Measurements from ENCODE around the gene PLAC8. TPM values are rescaled to one million over a fixed set of nuclear protein-coding genes. Genes with fewer than 3 reads are reported as not detected.
"Not testable (repeated sequence)": the region's sequence is repeated elsewhere in the genome, so short reads cannot be mapped to it uniquely, and the experiment has no call there.

The PLAC8 gene
- total RNA-seq, 4 donors from 2014 or later, result 0.39 to 0.88 TPM; not detected in 2

DNA sequence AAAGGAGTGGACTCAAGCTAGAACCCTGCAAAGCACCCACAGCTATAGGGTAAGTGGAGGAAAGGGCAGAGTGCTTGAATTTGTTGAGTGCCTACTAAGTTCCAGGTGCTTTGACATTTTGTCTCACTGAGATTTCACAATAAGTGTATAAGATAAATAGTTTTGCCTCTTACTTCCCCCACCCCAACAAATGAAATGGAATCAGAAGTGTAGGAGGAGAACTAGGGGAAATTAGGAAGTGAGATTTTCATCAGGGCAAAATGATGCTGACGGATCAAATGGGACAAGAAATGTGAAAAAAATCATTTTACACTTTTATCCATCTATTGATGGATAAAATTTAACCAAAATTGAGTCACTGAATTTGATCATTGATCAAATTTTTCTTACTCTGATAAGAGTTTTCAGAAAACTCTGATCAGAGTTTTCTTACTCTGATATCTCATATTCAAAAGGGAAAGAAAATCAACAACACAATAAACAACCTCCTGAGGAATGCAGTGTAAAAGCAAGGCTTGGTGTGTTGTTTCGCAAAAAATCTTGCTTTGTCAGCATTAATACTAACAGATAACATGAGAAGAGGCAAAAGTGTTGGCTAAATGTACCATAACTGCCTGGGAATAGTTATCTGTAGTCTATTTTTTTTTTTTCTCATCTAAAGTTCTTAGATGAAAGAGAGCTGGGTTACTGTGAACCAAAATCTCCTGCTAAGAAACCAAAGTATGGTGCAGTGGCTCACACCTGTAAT is 24.9 kb downstream of the PLAC8 start:
- TF ChIP-seq POLR2A (IDR thresholded peaks at IDR 0.05), result no peak
- TF ChIP-seq, protein P1, sequence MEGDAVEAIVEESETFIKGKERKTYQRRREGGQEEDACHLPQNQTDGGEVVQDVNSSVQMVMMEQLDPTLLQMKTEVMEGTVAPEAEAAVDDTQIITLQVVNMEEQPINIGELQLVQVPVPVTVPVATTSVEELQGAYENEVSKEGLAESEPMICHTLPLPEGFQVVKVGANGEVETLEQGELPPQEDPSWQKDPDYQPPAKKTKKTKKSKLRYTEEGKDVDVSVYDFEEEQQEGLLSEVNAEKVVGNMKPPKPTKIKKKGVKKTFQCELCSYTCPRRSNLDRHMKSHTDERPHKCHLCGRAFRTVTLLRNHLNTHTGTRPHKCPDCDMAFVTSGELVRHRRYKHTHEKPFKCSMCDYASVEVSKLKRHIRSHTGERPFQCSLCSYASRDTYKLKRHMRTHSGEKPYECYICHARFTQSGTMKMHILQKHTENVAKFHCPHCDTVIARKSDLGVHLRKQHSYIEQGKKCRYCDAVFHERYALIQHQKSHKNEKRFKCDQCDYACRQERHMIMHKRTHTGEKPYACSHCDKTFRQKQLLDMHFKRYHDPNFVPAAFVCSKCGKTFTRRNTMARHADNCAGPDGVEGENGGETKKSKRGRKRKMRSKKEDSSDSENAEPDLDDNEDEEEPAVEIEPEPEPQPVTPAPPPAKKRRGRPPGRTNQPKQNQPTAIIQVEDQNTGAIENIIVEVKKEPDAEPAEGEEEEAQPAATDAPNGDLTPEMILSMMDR (IDR thresholded peaks at IDR 0.05), result no peak
- H3K4me3 ChIP-seq (ENCODE audit: low read depth, poor library complexity, severe bottlenecking), result no peak overlapping the region
- DNase-seq (ENCODE audit: low spot score in 2 of 2), result no peak
- WGBS, 2 donors, result 80 to 87% methylated on average over 2 of the region's 2 CpGs
- intact Hi-C loops (cut with DNase I; ENCODE audit: low total_unique reads), result no loop called here

GRCh38 chr4:83084956-83085355 is 29.6 kb downstream of the PLAC8 start:
- DNase-seq (ENCODE audit: low spot score in 2 of 2); H3K4me3 ChIP-seq (ENCODE audit: low read depth, poor library complexity, severe bottlenecking); intact Hi-C loops (cut with DNase I; ENCODE audit: low total_unique reads): not testable (repeated sequence)
- 85 to 89% methylated on average over 12 of the region's 12 CpGs for WGBS, 2 donors

- 43 to 49% methylated on average over 10 of the region's 11 CpGs for WGBS, 2 donors
- TF ChIP-seq, protein P1 (IDR thresholded peaks at IDR 0.05), result no peak
- TF ChIP-seq POLR2A (IDR thresholded peaks at IDR 0.05), result no peak
- no peak overlapping the region for H3K4me3 ChIP-seq (ENCODE audit: low read depth, poor library complexity, severe bottlenecking)
- intact Hi-C loops (cut with DNase I; ENCODE audit: low total_unique reads), result no loop called here
- DNase-seq (ENCODE audit: low spot score in 2 of 2), result no peak
Observed at GRCh38 chr4:83083925-83084475, 30.5 kb downstream of the PLAC8 start.

DNA sequence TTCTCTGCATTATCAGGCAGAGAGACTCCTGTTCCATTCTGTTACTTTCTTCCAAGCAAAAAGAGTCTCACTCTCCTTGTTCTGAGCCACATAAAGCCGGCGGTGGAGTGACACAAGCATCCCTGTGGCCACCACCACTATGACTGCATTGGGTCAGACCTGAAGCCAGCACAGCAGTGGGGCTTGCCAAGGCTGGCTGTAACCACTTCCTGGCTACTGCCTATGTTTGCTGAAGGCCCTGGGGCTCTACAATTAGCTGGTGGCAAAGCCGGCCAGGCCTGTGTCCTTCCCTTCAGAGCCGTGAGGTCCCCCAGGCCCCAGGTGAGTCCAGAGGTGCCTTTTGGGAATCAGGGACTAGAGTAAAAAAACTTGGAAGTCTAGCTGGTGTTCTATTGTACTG is 31.8 kb downstream of the PLAC8 start:
- 84 to 91% methylated on average over 3 to 4 of the region's 4 CpGs for WGBS, 2 donors
- intact Hi-C loops (cut with DNase I; ENCODE audit: low total_unique reads), result no loop called here
- no peak for DNase-seq (ENCODE audit: low spot score in 2 of 2)
- TF ChIP-seq POLR2A (IDR thresholded peaks at IDR 0.05), result no peak
- TF ChIP-seq, protein P1 (IDR thresholded peaks at IDR 0.05), result no peak
- no peak overlapping the region for H3K4me3 ChIP-seq (ENCODE audit: low read depth, poor library complexity, severe bottlenecking)

DNA sequence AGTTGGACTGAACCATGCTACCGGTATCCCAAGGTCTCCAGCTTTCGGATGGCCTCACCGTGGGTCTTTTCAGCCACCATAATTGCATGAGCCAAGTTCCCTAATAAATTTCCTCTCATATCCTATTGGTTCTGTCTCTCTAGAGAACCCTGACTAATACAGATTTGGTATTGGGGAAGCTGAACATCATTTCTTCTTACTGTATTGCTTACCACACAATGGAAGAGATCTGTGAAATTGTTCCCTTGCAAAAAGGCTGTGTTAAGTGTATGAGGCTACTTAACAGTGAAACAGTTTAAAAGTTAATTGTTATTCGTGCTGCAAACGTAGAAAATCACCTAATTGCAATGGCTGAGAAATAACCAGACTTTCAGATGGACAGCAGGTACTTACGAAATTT is 34.0 kb downstream of the PLAC8 start:
- 89 to 93% methylated on average over 6 of the region's 6 CpGs for WGBS, 2 donors
- no peak for DNase-seq (ENCODE audit: low spot score in 2 of 2)
- TF ChIP-seq, protein P1 (IDR thresholded peaks at IDR 0.05), result no peak
- no peak for TF ChIP-seq POLR2A (IDR thresholded peaks at IDR 0.05)
- H3K4me3 ChIP-seq (ENCODE audit: low read depth, poor library complexity, severe bottlenecking), result no peak overlapping the region
- intact Hi-C loops (cut with DNase I; ENCODE audit: low total_unique reads), result no loop called here

DNA sequence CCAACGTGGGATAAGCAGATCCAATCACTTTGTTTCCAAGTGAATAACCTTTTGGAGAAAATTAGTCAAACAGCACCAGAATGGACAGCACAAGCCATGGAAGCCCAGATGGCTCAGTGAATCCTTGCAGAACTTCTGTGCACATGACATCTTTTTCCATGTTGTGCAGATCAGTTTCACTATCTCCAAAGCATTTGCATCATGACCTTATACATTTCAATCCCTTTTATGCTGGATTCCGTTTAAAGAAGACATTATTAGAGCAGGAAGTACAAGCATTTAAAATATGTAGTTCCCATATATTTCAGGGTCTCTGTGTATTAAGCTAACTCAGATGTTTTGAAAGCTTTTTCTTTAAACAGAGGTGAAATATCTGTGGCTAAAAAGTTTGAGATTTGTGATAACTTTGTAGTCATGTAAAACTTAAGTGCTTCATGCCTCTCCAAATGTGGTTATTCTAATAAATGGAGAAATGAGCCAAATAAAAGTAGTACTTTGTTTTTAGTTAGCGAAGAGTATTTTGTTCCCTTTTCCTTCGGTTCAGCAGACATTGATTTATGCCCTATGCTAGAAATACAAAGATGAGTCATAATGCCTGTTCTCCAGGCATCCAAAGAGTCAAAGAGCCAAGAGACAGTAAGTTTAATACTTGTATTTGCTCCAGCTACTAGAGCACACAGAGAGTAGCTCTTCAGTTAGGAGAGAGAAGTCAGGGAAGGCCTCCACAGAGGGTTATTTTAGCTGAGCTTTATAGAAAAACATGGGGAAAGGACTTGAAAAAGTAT is 39.0 kb downstream of the PLAC8 start:
- WGBS, 2 donors, result 32 to 41% methylated on average over 4 of the region's 4 CpGs
- DNase-seq (ENCODE audit: low spot score in 2 of 2), result no peak
- H3K4me3 ChIP-seq (ENCODE audit: low read depth, poor library complexity, severe bottlenecking), result no peak overlapping the region
- TF ChIP-seq, protein P1 (IDR thresholded peaks at IDR 0.05), result no peak
- TF ChIP-seq POLR2A (IDR thresholded peaks at IDR 0.05), result no peak
- intact Hi-C loops (cut with DNase I; ENCODE audit: low total_unique reads), result no loop called here

GRCh38 chr4:83074783-83075182 is 39.7 kb downstream of the PLAC8 start:
- 87 to 93% methylated on average over 7 of the region's 7 CpGs for WGBS, 2 donors
- intact Hi-C loops (cut with DNase I; ENCODE audit: low total_unique reads), result loop anchor here (5.0 kb wide), 1 partner anchor 188 kb away; no protein-coding TSS in a partner anchor

More at GRCh38 chr4:83074783-83075182, 39.7 kb downstream of the PLAC8 start:
- not testable (repeated sequence) for H3K4me3 ChIP-seq (ENCODE audit: low read depth, poor library complexity, severe bottlenecking); DNase-seq (ENCODE audit: low spot score in 2 of 2)
